ENCODE results near the gene CRYGS. TPM values are rescaled to one million over a fixed set of nuclear protein-coding genes. Genes with fewer than 3 reads are reported as not detected.

CRYGS gene
- 0.43 and 0.48 TPM in 2 replicates for total RNA-seq

DNA sequence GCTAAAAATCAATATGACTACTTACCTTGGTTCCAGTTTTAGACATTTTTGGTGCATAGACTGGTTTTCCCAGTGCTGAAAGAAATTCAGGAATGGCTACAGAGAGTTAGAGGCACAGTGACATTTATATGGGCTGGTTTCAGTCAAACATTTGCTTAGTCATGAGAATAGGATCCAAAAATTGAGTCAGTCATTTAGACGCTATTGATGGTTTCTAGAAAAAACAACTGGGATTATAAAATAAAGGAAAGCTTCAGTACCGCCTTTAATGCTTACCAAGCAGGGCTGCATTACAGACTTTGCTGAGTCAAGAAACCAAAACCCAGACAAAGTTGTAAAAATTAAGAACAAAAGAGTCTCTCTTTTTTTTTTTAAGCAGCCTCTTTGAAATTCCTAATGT, at the start of gene CRYGS:
TSS of gene CRYGS (minus strand) at position 100 of the 400 bp plus-strand sequence. CDS start at position 46, 54 bp downstream.

DNA sequence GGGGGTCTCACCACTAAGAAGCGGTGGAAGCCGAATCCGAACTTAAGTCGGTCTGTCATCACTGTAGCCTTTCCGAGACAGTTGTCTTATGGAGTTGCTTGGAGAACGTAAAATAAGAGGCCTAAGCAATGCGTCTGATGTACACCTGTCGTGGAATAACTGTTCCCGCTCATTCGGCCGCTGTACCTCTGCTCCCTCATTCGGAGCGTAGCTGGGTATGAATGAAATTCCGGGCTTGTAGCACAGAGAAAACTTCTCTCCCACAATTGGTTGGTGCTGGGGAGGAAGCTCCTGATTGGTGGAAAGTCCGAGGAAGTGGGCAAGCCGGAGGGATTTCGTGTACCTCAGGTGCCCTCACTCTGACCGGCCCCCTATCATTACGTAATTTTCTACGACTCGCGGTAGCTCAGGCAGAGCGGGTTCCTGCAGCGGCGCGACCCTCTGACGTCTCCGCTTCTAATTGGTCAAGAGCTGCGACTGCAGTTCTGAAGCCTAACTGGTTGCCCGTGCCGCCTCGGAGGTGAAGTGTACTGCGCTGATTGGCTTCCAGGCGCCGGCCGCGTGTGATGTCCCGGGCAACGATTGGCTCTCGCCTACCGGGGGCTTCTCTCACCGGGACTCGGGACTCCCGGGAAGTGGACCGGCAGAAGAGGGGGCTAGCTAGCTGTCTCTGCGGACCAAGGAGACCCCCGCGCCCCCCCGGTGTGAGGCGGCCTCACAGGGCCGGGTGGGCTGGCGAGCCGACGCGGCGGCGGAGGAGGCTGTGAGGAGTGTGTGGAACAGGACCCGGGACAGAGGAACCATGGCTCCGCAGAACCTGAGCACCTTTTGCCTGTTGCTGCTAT, 26.1 kb upstream of the CRYGS start, which contains the start of gene DNAJB11:
TSS of gene DNAJB11 (plus strand) at position 625 of the 845 bp plus-strand sequence. CDS start at position 803, 178 bp downstream.

DNA sequence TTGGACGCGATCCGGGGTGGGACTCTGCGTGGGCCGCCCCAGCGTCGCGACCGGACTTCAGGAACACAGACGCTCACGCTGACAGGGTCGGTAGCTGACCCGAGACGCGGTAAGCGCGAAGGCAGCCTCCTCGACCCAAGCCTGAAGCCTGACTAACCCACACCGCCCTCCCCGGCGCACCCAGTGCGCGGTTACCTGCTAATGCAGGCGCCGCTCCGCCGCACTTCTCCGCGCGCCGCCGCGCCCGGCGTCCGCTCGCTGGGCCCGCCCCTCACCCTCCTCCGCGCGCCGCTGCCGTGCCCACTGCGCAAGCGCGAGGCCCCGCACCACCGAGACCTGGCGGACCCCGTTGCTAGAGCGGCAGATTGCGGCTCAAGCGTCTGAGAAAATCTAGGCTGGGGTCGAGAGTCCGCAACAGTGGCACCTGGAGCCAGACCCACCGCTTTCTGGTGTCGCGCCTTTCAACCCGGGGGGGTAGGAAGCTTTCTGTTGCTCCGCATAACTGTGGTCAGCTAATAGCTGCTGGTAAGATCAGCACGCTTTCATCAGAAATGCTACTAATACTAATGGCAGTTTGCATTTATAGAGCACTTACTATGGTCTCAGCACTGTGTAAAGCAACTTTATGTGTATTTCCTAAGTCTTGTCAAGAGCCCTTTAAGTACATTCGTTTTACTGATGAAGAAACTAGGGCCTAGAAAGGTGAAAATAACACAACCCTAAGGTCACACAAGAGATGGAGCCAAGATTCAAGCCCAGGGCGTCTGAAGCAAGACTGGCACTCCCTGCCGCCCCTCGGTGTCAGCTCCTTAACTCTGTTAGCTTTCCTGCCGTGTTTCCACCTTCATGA, 23.1 kb upstream of the CRYGS start, which contains the start of gene TBCCD1:
TSS of gene TBCCD1 (minus strand) at position 268 of the 850 bp plus-strand sequence. CDS start 3,010 bp downstream, outside the sequence.

Other genes with a start within 250 kb of the CRYGS start
- gene DGKG, start 182.1 kb downstream of the CRYGS start, total RNA-seq = 0.48 TPM in 1 of 2 replicates, not detected in the other
- 9.4 and 14.5 TPM in 2 replicates for gene TBCCD1, start 23.0 kb upstream of the CRYGS start, total RNA-seq
- 36.4 and 51.6 TPM in 2 replicates for gene DNAJB11, start 26.3 kb upstream of the CRYGS start, total RNA-seq
- gene AHSG, start 68.7 kb upstream of the CRYGS start, total RNA-seq = not detected in 2 replicates
- gene FETUB, start 96.0 kb upstream of the CRYGS start, total RNA-seq = not detected in 2 replicates
- not detected in 2 replicates for gene HRG, start 121.6 kb upstream of the CRYGS start, total RNA-seq
- not detected in 2 replicates for gene KNG1, start 173.0 kb upstream of the CRYGS start, total RNA-seq
- 511 and 723 TPM in 2 replicates for gene EIF4A2, start 239.2 kb upstream of the CRYGS start, total RNA-seq

Data from tracheal epithelial cell (primary cell).